Smooth muscle cell (in vitro differentiated cells): ENCODE measurements around the gene SERINC2. TPM values are rescaled to one million over a fixed set of nuclear protein-coding genes. Genes with fewer than 3 reads are reported as not detected.
A peak's percentile ranks its signal among the peaks of the same experiment; 100 is the strongest.
"Not testable (repeated sequence)": the region's sequence is repeated elsewhere in the genome, so short reads cannot be mapped to it uniquely, and the experiment has no call there.

ENCODE experiments used
- DNase-seq: peaks from one replicate; lab custom pipeline; 2025; ENCODE audit not compliant: unreplicated experiment; lab: John Stamatoyannopoulos, UW
- H2AFZ ChIP-seq: fragments of 200-600 bp; sonication (generic); 2 replicates; pipeline ENCODE4 v1.6.0; 2016; ENCODE audit warnings: antibody characterized with exemption, low read depth, mild to moderate bottlenecking
- H3F3A ChIP-seq: fragments of 200-600 bp; sonication (generic); 2 replicates; pipeline ENCODE4 v1.6.0; 2017; ENCODE audit warnings: antibody characterized with exemption, low read depth
- H3K27ac ChIP-seq: fragments of 200-600 bp; sonication (generic); 2 replicates; pipeline ENCODE4 v1.5.1; 2016; ENCODE audit warnings: low read depth, mild to moderate bottlenecking
- H3K27me3 ChIP-seq: fragments of 200-600 bp; sonication (generic); 2 replicates; pipeline ENCODE4 v1.6.1; 2016; ENCODE audit warnings: low read depth, mild to moderate bottlenecking
- H3K36me3 ChIP-seq: fragments of 200-600 bp; sonication (generic); 2 replicates; pipeline ENCODE4 v1.5.1; 2016; ENCODE audit warnings: low read depth
- H3K4me1 ChIP-seq: fragments of 200-600 bp; sonication (generic); 2 replicates; pipeline ENCODE4 v1.5.1; 2016; ENCODE audit warnings: low read depth
- H3K4me2 ChIP-seq: fragments of 200-600 bp; sonication (generic); 2 replicates; pipeline ENCODE4 v1.6.0; 2016; ENCODE audit warnings: mild to moderate bottlenecking
- H3K4me3 ChIP-seq: fragments of 200-600 bp; sonication (generic); 2 replicates; pipeline ENCODE4 v1.5.1; 2016; ENCODE audit warnings: mild to moderate bottlenecking
- H3K79me2 ChIP-seq: fragments of 200-600 bp; sonication (generic); 2 replicates; pipeline ENCODE4 v1.6.0; 2016; ENCODE audit warnings: low read depth, mild to moderate bottlenecking
- H3K9ac ChIP-seq: fragments of 200-600 bp; sonication (generic); 2 replicates; pipeline ENCODE4 v1.6.0; 2016; ENCODE audit warnings: low read depth
- H3K9me3 ChIP-seq: fragments of 200-600 bp; sonication (generic); replicated peaks from 2 replicates; pipeline ENCODE4 v1.5.1; 2016; ENCODE audit warnings: low read depth
- H4K20me1 ChIP-seq: fragments of 200-600 bp; sonication (generic); 2 replicates; pipeline ENCODE4 v1.6.0; 2016; ENCODE audit warnings: low read depth
- WGBS: methylation state at CpG from one replicate; pipeline ENCODE4 v1.1.7; 2016; ENCODE audit warnings: low lambda C conversion rate; 5-methylcytosine and 5-hydroxymethylcytosine counted together
- polyA plus RNA-seq: library from polyadenylated mRNA; unstranded; fragments of >200 nt; fragmentation: Nextera tagmentation; extraction: Ambion mirVana; gene quantifications from 2 replicates; pipeline ENCODE4 v1.2.1, GENCODE V29; 2016
- total RNA-seq: library from RNA; depleted of rRNA; stranded (reverse); fragments of >200 nt; gene quantifications from 2 replicates; pipeline ENCODE4 v1.2.3, GENCODE V29; 2014
- TF ChIP-seq, protein P1 (sequence below): fragments of 200-600 bp; sonication (generic); IDR thresholded peaks from 2 replicates; pipeline ENCODE4 v1.5.1; 2017; ENCODE audit warnings: borderline replicate concordance, mild to moderate bottlenecking, antibody characterized with exemption; ENCODE audit not compliant: insufficient read depth, poor library complexity, severe bottlenecking

The SERINC2 gene
- total and polyA plus RNA-seq, 2 experiments from 2014 or later: 31.6 to 41.3 TPM

GRCh38 chr1:31460027-31460426 lies 47.0 kb downstream of the SERINC2 start:
- Histone ChIP-seq H3K4me2 (no peak overlapping the region), H3K4me1 (no peaks in the 10 kb centered on the region), H3K4me3 (no peak overlapping the region), H3K36me3 (no peaks in the 10 kb centered on the region), H2AFZ (no peak overlapping the region), H3K9me3 (no peaks in the 10 kb centered on the region), H3K27me3 (peaks cover 12% of the 10 kb centered on the region), H3K9ac (no peak overlapping the region), H3K79me2 (no peaks in the 10 kb centered on the region), H4K20me1 (no peaks in the 10 kb centered on the region), H3F3A (no peaks in the 10 kb centered on the region), H3K27ac (no peak overlapping the region)
- WGBS: 30% methylated on average over 6 of the region's 6 CpGs
- TF ChIP-seq, protein P1, sequence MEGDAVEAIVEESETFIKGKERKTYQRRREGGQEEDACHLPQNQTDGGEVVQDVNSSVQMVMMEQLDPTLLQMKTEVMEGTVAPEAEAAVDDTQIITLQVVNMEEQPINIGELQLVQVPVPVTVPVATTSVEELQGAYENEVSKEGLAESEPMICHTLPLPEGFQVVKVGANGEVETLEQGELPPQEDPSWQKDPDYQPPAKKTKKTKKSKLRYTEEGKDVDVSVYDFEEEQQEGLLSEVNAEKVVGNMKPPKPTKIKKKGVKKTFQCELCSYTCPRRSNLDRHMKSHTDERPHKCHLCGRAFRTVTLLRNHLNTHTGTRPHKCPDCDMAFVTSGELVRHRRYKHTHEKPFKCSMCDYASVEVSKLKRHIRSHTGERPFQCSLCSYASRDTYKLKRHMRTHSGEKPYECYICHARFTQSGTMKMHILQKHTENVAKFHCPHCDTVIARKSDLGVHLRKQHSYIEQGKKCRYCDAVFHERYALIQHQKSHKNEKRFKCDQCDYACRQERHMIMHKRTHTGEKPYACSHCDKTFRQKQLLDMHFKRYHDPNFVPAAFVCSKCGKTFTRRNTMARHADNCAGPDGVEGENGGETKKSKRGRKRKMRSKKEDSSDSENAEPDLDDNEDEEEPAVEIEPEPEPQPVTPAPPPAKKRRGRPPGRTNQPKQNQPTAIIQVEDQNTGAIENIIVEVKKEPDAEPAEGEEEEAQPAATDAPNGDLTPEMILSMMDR: peak; percentile 71
- no peak for DNase-seq

DNA sequence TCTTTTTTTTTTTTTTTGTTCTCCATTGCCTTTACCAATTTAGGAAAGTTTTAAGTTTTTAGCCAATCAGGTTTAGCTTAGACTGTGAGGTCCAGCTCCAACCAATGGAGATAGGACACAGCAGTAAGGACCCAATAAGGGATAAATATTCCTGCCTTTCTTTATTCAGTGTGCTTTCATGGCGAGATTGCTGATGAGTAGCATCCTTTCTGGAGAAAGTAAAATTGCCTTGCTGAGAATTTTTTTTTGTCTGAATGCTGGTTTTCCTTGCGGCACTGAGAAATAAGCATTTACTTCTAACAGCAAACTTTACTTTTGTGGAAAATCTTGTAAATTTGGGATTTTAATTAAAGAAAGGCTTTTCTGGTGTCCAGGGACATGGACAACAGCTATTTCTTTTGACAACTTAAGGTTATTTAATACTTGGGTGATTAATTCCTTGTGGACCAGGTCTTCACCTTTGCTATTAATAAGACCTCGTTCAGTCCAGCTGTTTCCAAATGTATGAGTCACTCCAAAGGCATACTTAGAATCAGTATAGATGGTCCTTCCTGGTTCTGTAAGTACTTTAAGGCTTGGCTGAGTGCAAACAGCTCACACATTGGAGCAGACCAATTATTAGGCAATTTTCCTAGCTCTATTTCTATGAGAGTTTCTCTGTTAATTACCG lies 54.1 kb downstream of the SERINC2 start:
- Histone ChIP-seq H3K9me3 (no peaks in the 10 kb centered on the region), H3K9ac (peak overlapping the region; percentile 83), H3K79me2 (no peaks in the 10 kb centered on the region), H3K4me3 (no peak overlapping the region), H3F3A (peaks cover 14% of the 10 kb centered on the region), H3K4me2 (peak overlapping the region; percentile 56), H2AFZ (no peak overlapping the region), H3K36me3 (no peaks in the 10 kb centered on the region), H3K4me1 (peaks cover 16% of the 10 kb centered on the region), H4K20me1 (no peaks in the 10 kb centered on the region), H3K27me3 (no peaks in the 10 kb centered on the region), H3K27ac (peak overlapping the region; percentile 98)
- 66% methylated on average over 4 of the region's 4 CpGs for WGBS
- no peak for DNase-seq
- TF ChIP-seq, protein P1: no peak

DNA sequence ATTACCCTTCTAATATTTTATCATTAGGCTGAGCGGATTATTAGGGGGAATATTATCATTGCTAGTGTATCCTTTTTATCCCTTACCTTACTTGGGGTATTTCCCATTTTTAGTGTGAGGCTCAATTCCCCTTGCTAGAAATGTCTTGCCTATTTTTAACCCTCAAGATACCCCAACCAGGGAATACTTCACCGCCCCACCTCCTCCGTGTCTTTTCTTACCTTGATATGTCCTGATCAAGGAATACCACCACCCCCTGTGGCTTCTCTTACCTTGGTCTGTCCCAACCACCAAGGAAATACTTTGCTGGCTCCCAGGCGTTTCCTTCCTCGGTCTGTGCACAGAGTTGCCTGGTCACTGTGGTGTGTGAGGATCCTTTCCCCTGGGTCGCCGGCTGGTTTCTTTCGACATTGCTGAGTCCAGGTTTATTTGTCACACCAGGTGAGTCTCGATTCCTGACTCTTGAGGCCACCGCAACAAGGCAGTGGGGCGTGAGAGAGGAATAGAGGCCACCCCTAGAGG lies 57.8 kb downstream of the SERINC2 start:
- Histone ChIP-seq H4K20me1 (no peaks in the 10 kb centered on the region), H2AFZ (no peak overlapping the region), H3K9ac (peak overlapping the region; percentile 19), H3K79me2 (no peaks in the 10 kb centered on the region), H3K36me3 (no peaks in the 10 kb centered on the region), H3K27ac (peak overlapping the region; percentile 21), H3K4me1 (peaks cover 16% of the 10 kb centered on the region), H3F3A (peaks cover 14% of the 10 kb centered on the region), H3K4me3 (no peak overlapping the region), H3K27me3 (no peaks in the 10 kb centered on the region), H3K9me3 (no peaks in the 10 kb centered on the region), H3K4me2 (no peak overlapping the region)
- WGBS: 89% methylated on average over 11 of the region's 11 CpGs
- TF ChIP-seq, protein P1: no peak
- no peak for DNase-seq

GRCh38 chr1:31471452-31472313 lies 58.7 kb downstream of the SERINC2 start:
- not testable (repeated sequence) for H3F3A ChIP-seq, H3K79me2 ChIP-seq, H4K20me1 ChIP-seq, H3K9me3 ChIP-seq, H3K4me3 ChIP-seq, H2AFZ ChIP-seq, H3K4me2 ChIP-seq, H3K27me3 ChIP-seq, H3K36me3 ChIP-seq, DNase-seq
- Histone ChIP-seq H3K4me1 (peaks cover 11% of the 10 kb centered on the region), H3K27ac (peak overlapping the region; percentile 82), H3K9ac (peak overlapping the region; percentile 55)
- 77% methylated on average over 8 of the region's 8 CpGs for WGBS

DNA sequence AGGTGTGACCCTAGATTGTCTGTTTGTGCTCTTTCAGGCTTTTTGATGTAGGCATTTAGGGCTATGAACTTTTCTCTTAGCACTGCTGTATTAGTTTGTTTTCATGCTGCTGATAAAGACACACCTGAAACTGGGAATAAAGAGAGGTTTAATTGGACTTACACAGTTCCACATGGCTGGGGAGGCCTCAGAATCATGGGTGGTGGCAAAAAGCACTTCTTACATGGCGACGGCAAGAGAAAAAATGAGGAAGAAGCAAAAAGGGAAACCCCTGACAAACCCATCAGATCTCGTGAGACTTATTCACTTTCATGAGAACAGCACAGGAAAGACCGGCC lies 59.3 kb downstream of the SERINC2 start:
- H3K27me3 ChIP-seq, H4K20me1 ChIP-seq, H3K4me3 ChIP-seq, H3K79me2 ChIP-seq, H3K9me3 ChIP-seq, H3F3A ChIP-seq, H2AFZ ChIP-seq, H3K36me3 ChIP-seq, H3K4me2 ChIP-seq, DNase-seq, H3K4me1 ChIP-seq: not testable (repeated sequence)
- 93% methylated on average over 4 of the region's 4 CpGs for WGBS
- Histone ChIP-seq H3K27ac (peak overlapping the region; percentile 82), H3K9ac (peak overlapping the region; percentile 55)

GRCh38 chr1:31472673-31473072 lies 59.7 kb downstream of the SERINC2 start:
- not testable (repeated sequence) for H3K79me2 ChIP-seq, DNase-seq, H3K4me3 ChIP-seq, H2AFZ ChIP-seq, H3K9me3 ChIP-seq, H3K36me3 ChIP-seq, H3K27me3 ChIP-seq, H3F3A ChIP-seq, H3K4me2 ChIP-seq, H4K20me1 ChIP-seq, H3K4me1 ChIP-seq, H3K9ac ChIP-seq
- 100% methylated on average over 1 of the region's 1 CpG for WGBS
- peak overlapping the region; percentile 82 for H3K27ac ChIP-seq
